GM21447 (cell line): ENCODE measurements around the gene NCS1.

Experiments
- ATAC-seq: cut with Tn5 transposase; IDR thresholded peaks from one replicate; pipeline ENCODE4 v1.9.1; 2021; ENCODE audit not compliant: unreplicated experiment

Gene NCS1

DNA sequence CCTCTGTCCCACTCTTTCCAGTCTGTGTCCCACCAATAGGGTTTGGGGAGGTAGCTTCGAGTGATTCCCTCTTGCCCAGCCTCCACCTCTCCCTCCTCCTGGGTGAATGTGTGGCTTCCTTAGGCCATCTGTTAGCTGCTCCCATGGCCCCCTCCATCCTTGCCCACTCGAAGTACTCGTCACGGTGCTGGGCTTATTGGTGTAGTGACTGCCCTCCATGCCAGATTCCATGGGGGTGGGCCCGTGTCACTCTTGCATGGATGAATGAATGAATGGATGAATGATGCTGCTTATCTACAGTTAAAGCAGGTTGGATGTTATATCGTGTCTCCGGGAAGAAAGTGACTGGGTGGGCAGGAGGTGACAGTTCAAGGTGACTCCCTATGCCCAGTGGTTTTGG lies 112.5 kb downstream of the NCS1 start:
- no peak for ATAC-seq

DNA sequence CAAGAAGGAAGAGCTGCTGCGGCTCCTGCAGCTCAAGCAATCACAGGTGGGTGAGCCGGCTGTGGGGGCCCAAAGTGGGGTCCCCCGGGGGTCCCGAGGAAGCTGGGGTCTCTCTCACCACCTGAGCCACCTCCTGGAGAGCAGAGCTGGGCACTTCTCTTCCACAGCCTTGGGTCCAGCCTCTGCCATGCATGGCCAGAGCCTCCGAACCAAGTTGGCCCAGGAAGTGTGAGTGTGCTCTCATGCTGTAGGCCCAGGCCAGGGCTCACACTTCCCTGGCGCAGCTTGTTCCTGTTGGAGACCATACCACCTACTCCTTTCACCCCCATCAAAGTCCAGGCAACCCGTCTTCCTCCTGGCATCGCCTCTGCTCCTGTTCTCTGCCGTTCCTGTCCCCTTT lies 113.1 kb downstream of the NCS1 start:
- ATAC-seq = no peak

DNA sequence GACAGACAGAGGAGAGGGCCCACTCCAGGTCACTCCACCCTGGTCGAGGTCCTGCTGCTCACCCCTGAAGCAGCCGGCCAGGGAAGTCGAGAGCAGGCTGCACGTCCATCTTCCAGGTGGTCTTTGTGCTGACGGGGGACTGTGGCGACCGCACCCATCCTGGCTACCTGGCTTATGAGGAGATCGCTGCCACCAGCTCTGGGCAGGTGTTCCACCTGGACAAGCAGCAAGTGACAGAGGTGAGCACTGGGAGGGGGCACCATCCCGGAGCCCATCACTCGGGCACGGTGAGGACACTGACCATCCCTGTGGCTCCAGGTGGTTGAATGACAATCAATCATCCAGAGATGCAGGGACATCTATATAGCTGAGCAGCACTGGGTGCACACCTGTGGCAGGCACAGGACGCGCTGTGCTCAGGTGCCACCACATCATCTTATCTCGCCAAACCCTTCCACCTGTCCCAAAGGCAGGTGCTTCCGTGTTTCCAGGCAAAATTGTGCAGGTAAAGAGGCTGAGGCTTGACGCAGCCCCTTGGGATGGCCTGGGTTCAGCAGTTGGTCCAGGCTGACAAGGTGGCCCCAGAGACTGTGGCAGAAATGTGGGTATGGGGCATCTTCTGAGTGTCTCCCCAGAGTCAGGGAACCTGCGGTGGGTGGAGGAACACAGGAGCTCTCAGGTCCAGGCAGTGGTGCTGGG lies 114.0 kb downstream of the NCS1 start:
- ATAC-seq = no peak
